GM12878 (cell line): ENCODE results near the gene CRB1. TPM values are rescaled to one million over a fixed set of nuclear protein-coding genes. Genes with fewer than 3 reads are reported as not detected.

Source experiments
- ATAC-seq: fragments of 200-7000 bp; cut with Tn5 transposase; 3 replicates; pipeline ENCODE4 v1.9.1; 2020; ENCODE audit warnings: mild to moderate bottlenecking, moderate library complexity
- BruUV-seq: library from RNA; stranded (reverse); fragments of 400-500 nt; replicated peaks from 2 replicates; lab custom pipeline; 2021; lab: Mats Ljungman, UMichigan
- CTCF ChIA-PET: fragments of 300-600 bp; sonication (Branson Sonifier 250); formaldehyde crosslinking; extraction: SDS; loops from one replicate; lab custom pipeline; 2021; ENCODE audit warnings: inconsistent platforms; lab: Yijun Ruan, JAX
- POLR2A ChIA-PET: fragments of 350-600 bp; formaldehyde crosslinking; extraction: SDS; loops from one replicate; lab custom pipeline; 2021; ENCODE audit warnings: inconsistent platforms; lab: Charles Lee
- RAD21 ChIA-PET: fragments of 300-600 bp; sonication (Branson Sonifier 250); formaldehyde crosslinking; loops from one replicate; lab custom pipeline; 2023; ENCODE audit warnings: antibody characterized with exemption; ENCODE audit not compliant: unreplicated experiment; lab: Charles Lee
- SMC1A ChIA-PET: fragments of 300-600 bp; sonication (Branson Sonifier 250); formaldehyde crosslinking; loops from one replicate; lab custom pipeline; 2023; ENCODE audit not compliant: unreplicated experiment, uncharacterized antibody; lab: Charles Lee
- DNase-seq: peaks from one replicate; pipeline ENCODE4 v3.0.0-alpha.2; 2011; ENCODE audit warnings: low read depth, low spot score
- FAIRE-seq: peaks from 3 replicates; lab custom pipeline; 2011; peaks lifted over from hg19 to GRCh38; lab: Jason Lieb, UNC
- H2AFZ ChIP-seq: 2 replicates; pipeline ENCODE4 v1.6.0; 2011; ENCODE audit warnings: low read depth, low read length, control low read depth; ENCODE audit not compliant: control insufficient read depth
- H3K27ac ChIP-seq: 2 replicates; pipeline ENCODE4 v1.5.1; 2011; ENCODE audit warnings: control low read depth; ENCODE audit not compliant: control insufficient read depth, insufficient read depth
- H3K27me3 ChIP-seq, 2 experiments: replicated peaks in 1 of 2; 2 replicates each; pipeline versions ENCODE4 v1.6.0 to v1.6.1; 2011; ENCODE audit warnings: low read length in 1 of 2; ENCODE audit not compliant: control insufficient read depth in 2 of 2, insufficient read depth in 2 of 2
- H3K36me3 ChIP-seq, 2 experiments: 2 replicates each; pipeline ENCODE4 v1.5.1; 2011; ENCODE audit warnings: low read length in 1 of 2; ENCODE audit not compliant: control insufficient read depth in 2 of 2, insufficient read depth in 2 of 2
- H3K4me1 ChIP-seq: 2 replicates; pipeline ENCODE4 v1.6.1; 2011; ENCODE audit warnings: mild to moderate bottlenecking, low read length, moderate library complexity, mixed read lengths; ENCODE audit not compliant: control insufficient read depth, insufficient read depth
- H3K4me2 ChIP-seq: 2 replicates; pipeline ENCODE4 v1.6.0; 2011; ENCODE audit warnings: control low read depth; ENCODE audit not compliant: control insufficient read depth, insufficient read depth
- H3K4me3 ChIP-seq: fragments of 200-600 bp; sonication (generic); 2 replicates; pipeline ENCODE4 v1.5.1; 2016
- H3K79me2 ChIP-seq: 2 replicates; pipeline ENCODE4 v1.6.0; 2011; ENCODE audit warnings: low read length; ENCODE audit not compliant: control insufficient read depth, insufficient read depth
- H3K9ac ChIP-seq: 2 replicates; pipeline ENCODE4 v1.8.0; 2011; ENCODE audit warnings: low read length, control low read depth, mixed read lengths; ENCODE audit not compliant: control insufficient read depth, insufficient read depth
- H3K9me3 ChIP-seq: replicated peaks from 3 replicates; pipeline ENCODE4 v1.5.1; 2011; ENCODE audit warnings: mild to moderate bottlenecking, low read length; ENCODE audit not compliant: control insufficient read depth, insufficient read depth
- H4K20me1 ChIP-seq: 2 replicates; pipeline ENCODE4 v1.6.0; 2011; ENCODE audit not compliant: control insufficient read depth, insufficient read depth
- ELK1 ChIP-seq: IDR thresholded peaks from 2 replicates; pipeline ENCODE4 v1.6.1; 2012; ENCODE audit warnings: low read depth, low read length, improper control_type of control experiment
- GATAD2B ChIP-seq: fragments of 450-650 bp; conservative IDR thresholded peaks from 2 replicates; pipeline ENCODE4 v1.6.1; 2017; ENCODE audit warnings: low read depth, mild to moderate bottlenecking, moderate library complexity
- HDAC2 ChIP-seq: fragments of 200-600 bp; sonication (generic); IDR thresholded peaks from 2 replicates; pipeline ENCODE4 v1.6.1; 2017
- IKZF1 ChIP-seq: fragments of 450-650 bp; conservative IDR thresholded peaks from 2 replicates; pipeline ENCODE4 v1.6.1; 2017; ENCODE audit warnings: antibody characterized with exemption, mild to moderate bottlenecking
- MLLT1 ChIP-seq: fragments of 450-650 bp; IDR thresholded peaks from 2 replicates; pipeline ENCODE4 v1.6.1; 2016; ENCODE audit warnings: mild to moderate bottlenecking
- MYC ChIP-seq: IDR thresholded peaks from 2 replicates; pipeline ENCODE4 v1.6.1; 2011; ENCODE audit warnings: mild to moderate bottlenecking, low read length, moderate library complexity, inconsistent platforms; ENCODE audit not compliant: insufficient read depth, insufficient replicate concordance, insufficient read length, severe bottlenecking
- PKNOX1 ChIP-seq: fragments of 450-650 bp; IDR thresholded peaks from 2 replicates; pipeline ENCODE4 v1.6.1; 2016; ENCODE audit warnings: mild to moderate bottlenecking
- POLR2A ChIP-seq: IDR thresholded peaks from 2 replicates; pipeline ENCODE4 v1.6.1; 2011; ENCODE audit warnings: low read depth, mild to moderate bottlenecking, low read length
- PRDM15 ChIP-seq: fragments of 450-650 bp; formaldehyde crosslinking; IDR thresholded peaks from 2 replicates; pipeline ENCODE4 v1.4.0; 2020; ENCODE audit warnings: mild to moderate bottlenecking, moderate library complexity
- SKIL ChIP-seq: fragments of 450-650 bp; IDR thresholded peaks from 2 replicates; pipeline ENCODE4 v1.6.1; 2017; ENCODE audit warnings: mild to moderate bottlenecking, low read depth, inconsistent platforms; ENCODE audit not compliant: poor library complexity, severe bottlenecking
- ZBED1 ChIP-seq: IDR thresholded peaks from 2 replicates; pipeline ENCODE4 v1.6.1; 2016; ENCODE audit warnings: borderline replicate concordance
- WGBS: methylation state at CpG from one replicate; pipeline ENCODE4 v1.1.6; 2016; ENCODE audit warnings: low lambda C conversion rate; ENCODE audit not compliant: insufficient replicate concordance, insufficient coverage; ENCODE audit errors: missing lambda C conversion rate; 5-methylcytosine and 5-hydroxymethylcytosine counted together
- in situ Hi-C: fragments of 300-500 bp; cut with MboI; formaldehyde crosslinking; loops from 9 replicates; pipeline ENCODE4 v1.14.3; 2018; ENCODE audit warnings: mixed read lengths
- intact Hi-C: fragments of 100-400 bp; cut with micrococcal nuclease; formaldehyde crosslinking; loops from one replicate; pipeline ENCODE4 v1.14.2; 2022; ENCODE audit not compliant: unreplicated experiment
- polyA plus RNA-seq, 11 experiments: library from polyadenylated mRNA; depleted of rRNA in 4 of 11; unstranded in 6 of 11; stranded (reverse) in 5 of 11; fragments of >200 nt; fragmentation: Nextera tagmentation in 4 of 11; fragmentation: Illumina TruSeq in 1 of 11; extraction: Ambion mirVana in 4 of 11; extraction: Trizol in 1 of 11; gene quantifications; 1 replicate in 1 of 11; 2 replicates in 10 of 11; pipeline versions ENCODE4 v1.2.1 to v1.2.3, GENCODE V29; 2011 to 2016; ENCODE audit warnings: inconsistent platforms in 2 of 11, missing spikeins in 2 of 11, low read depth in 1 of 11
- total RNA-seq, 4 experiments: library from RNA; depleted of rRNA in 3 of 4; stranded (reverse); fragments of >200 nt in 3 of 4; fragmentation: Illumina TruSeq in 1 of 4; extraction: Trizol in 1 of 4; gene quantifications; 2 replicates each; pipeline versions ENCODE4 v1.2.1 to v1.2.3, GENCODE V29; 2013 to 2021

CRB1 gene
- total and polyA plus RNA-seq, 10 of the 15 experiments (the other 5 are each of a cell fraction or from before 2014, with no cell fraction given) = 0.06 to 0.10 (median 0.06) TPM; not detected in 7

GRCh38 chr1:197264936-197265567, 3.0 kb upstream of the CRB1 start:
- H3K27ac ChIP-seq = no peak overlapping the region
- 47% methylated on average over 1 of the region's 1 CpG for WGBS
- POLR2A ChIA-PET = no interaction called here
- no peak for TF ChIP-seq IKZF1
- TF ChIP-seq PRDM15 (CRISPR knock-in tag) = no peak
- TF ChIP-seq HDAC2 = no peak
- no peak for TF ChIP-seq PKNOX1
- no peak for TF ChIP-seq ELK1
- no peak for TF ChIP-seq SKIL
- TF ChIP-seq ZBED1 = no peak
- TF ChIP-seq GATAD2B = no peak
- no peak for TF ChIP-seq MYC
- no peak for TF ChIP-seq POLR2A
- TF ChIP-seq MLLT1 = no peak
- TF ChIP-seq, all 136 proteins: peak for 0
- DNase-seq (no peak), FAIRE-seq (no peak), ATAC-seq (no peak)
- no peak overlapping the region for H2AFZ ChIP-seq
- CTCF ChIA-PET = no interaction called here
- H3K9me3 ChIP-seq = no peaks in the 10 kb centered on the region
- no peaks in the 10 kb centered on the region for H3K4me1 ChIP-seq
- no peaks in the 10 kb centered on the region for H4K20me1 ChIP-seq
- H3K36me3 ChIP-seq = no peaks in the 10 kb centered on the region
- no peak overlapping the region for H3K9ac ChIP-seq
- H3K79me2 ChIP-seq = no peaks in the 10 kb centered on the region
- no TSS peak for BruUV-seq
- RAD21 ChIA-PET = no interaction called here
- H3K4me2 ChIP-seq = no peak overlapping the region
- H3K4me3 ChIP-seq = no peak overlapping the region
- in situ Hi-C loops = no loop called here
- SMC1A ChIA-PET = interaction anchor here (0.7 kb wide), 1 partner anchor 40 kb away, joined by 3 read pairs; no protein-coding TSS in a partner anchor
- intact Hi-C loops = no loop called here
- no peaks in the 10 kb centered on the region for H3K27me3 ChIP-seq
